HG03025 (cell line): ENCODE results near the gene ILKAP.

Experiments used
- ATAC-seq: cut with Tn5 transposase; IDR thresholded peaks from one replicate; pipeline ENCODE4 v1.9.1; 2021; ENCODE audit warnings: mild to moderate bottlenecking, moderate library complexity; ENCODE audit not compliant: unreplicated experiment, low FRiP score

ILKAP gene

DNA sequence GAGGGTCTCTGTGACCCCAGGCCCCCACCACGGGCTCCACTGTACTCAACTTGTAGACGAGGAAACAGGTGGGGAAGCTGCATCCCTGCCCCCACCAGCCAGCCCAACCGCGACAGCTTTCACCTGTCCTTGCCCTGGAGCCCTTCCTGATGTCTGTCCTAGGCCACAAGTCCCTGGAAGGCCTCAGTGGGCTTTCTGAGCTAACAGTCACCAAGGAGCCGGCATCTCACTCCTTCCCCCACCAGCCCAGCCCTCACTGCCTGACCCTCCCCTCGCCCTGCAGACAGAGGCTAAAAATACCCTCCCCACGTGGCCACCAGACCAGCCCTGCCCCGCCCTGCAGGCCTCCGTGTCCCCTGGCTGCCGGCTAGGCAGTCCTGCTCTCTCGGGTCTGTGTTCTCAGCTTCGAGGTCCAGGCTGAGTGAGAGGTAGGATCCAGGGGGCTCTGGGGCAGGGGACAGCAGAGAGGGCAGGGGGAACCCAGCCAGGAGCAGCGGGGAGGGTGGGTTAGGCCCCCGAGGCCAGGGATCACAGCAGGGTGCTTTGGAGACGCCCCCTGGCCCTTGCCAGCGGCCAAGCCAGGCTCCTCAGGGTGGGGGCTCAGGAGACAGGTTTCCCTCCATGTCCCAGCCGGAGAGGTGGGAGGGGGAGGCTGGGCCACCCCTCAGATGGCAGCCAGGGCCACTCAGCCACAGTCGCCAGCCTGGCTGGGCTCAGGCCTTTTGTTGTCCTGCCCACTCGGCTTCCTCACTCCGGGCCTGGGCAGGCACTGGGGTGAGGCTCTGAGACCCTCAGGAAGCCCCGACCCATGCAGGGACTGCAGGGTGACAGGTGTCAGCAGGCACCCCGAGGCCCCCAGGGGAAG, 64.9 kb downstream of the ILKAP start, which contains the start of gene KLHL30:
Gene KLHL30 (plus strand): TSS at position 338 of the 865 bp plus-strand sequence. CDS start 2,087 bp downstream, outside the sequence.
- no peak for ATAC-seq

DNA sequence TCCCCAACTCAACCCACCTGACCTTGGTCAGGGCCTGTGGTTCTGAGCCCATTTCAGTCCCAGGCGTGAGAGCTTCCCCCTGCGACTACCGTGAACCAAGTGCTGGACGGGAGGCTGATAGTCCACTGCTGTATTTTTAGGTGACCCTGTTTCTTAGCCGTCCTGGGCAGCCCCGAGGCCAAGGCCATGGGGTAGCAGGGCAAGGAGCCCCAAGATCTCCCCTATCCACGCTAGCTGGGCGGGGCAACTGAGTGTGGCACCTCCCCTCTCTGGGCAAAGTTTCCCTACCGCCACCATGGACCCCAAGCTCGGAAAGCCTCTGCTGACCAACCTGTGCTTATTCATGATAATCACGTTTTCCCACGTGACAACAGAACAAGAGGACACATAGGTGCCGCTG, 65.6 kb downstream of the ILKAP start:
- ATAC-seq, result no peak

DNA sequence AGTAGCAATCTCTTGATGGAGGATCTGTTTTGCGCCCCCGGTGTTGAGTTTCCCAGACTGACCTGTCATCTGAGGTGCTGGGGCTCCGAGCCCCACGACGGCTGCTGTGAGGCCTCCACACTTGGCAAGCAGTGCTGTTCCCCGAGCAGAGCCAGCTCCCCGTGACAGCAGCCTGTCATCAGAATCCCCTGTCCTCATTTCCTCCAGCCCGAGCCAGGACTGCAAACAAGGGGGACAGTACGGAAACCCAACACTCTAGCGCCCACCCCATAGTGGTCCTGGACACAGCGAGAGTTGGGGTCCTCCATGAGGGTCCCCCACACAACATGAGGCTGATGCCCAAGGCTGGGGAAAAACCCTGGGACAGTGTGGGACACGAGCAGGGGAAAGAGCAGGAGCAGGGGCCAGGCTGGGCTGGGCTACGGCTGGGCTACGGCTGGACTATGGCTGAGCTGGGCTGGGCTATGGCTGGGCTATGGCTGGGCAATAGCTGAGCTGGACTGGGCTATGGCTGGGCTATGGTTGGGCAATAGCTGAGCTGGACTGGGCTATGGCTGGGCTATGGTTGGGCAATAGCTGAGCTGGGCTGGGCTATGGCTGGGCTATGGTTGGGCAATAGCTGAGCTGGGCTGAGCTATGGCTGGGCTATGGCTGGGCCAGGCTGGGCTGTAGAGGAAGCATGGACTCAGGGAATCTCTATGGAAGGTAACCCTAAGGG, 66.5 kb downstream of the ILKAP start:
- no peak for ATAC-seq

DNA sequence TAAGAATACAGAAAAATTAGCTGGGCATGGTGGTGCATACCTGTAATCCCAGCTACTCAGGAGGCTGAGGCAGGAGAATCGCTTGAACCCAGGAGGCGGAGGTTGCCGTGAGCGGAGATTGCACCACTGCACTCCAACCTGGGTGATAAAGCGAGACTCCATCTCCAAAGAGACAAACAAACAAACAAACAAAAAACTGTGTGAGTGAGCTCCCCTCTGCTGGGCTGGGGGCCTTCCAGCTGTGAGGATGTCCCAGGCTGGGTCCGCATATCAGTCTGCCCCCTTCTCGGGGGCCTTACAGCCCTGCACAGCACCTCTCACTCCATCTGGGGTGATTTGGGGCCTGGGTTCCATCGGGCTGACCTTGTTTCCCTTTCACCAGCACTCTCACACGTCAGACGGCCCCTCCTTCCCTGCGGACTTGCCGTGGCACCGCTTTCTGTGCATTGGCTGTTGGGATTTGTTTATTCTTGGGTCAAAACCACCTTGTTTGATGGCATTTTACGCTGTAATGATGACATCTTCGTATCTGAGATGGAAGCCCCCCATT, 67.8 kb downstream of the ILKAP start:
- ATAC-seq, result no peak

DNA sequence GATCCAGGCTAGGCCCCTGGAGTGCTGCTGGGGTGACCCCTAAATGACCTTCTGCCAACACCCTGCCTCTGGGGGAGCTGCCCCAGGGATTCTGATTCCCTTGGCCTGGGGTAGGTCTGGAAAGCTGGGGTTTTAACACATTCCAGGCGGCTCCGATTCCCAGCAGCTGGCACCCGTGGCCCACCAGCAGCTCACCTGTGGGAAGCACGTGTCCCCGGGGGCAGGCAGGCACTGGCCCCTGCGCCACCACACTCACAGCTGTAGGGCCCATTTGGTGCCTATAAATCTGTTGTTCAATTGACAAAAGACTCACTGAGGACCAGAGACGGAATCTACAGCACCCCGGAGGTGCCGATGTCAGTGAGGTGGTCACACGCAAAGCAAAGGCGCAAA, 69.1 kb downstream of the ILKAP start:
- no peak for ATAC-seq

DNA sequence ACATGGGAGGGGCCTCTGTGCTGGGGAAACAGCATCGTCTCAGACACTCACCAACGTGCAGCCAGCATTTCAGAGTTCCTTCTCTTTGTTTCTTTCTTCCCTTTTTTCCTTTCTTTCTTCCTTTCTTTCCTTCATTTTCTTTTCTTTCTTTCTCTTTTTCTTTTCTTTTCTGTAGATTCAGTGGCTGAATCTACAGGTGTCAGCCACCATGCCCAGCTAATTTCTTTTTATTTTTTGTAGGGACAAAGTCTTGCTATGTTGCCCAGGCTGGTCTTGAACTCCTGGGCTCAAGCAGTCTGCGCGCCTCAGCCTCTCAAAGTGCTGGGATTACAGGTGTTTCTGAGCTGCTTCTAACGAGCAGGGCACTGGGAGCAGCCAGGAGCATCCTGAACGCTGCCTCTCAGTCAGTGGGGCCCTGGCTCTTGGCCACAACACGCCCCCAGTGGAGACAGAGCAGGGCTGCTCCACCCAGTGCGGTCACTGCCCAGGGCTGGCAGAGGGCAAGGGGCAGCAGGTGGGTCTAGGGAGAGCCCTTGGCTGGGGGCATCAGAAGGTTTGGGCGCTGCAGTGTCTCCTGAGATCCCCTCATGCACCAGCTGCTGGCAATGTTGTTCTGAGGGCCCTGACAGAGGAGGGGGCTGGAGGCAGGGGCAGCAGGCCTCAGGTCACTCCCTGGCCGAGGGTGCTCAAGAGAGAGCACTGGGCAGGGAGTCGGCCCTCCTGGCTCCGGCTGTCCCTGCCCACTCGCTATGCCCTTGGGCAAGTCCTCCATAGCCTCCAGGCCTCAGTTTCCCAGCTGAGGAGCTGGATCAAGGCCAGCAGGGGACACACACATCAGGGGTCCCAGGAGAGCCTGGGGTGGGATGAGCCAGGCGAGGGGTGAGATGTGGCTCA, 69.7 kb downstream of the ILKAP start:
- ATAC-seq, result no peak

DNA sequence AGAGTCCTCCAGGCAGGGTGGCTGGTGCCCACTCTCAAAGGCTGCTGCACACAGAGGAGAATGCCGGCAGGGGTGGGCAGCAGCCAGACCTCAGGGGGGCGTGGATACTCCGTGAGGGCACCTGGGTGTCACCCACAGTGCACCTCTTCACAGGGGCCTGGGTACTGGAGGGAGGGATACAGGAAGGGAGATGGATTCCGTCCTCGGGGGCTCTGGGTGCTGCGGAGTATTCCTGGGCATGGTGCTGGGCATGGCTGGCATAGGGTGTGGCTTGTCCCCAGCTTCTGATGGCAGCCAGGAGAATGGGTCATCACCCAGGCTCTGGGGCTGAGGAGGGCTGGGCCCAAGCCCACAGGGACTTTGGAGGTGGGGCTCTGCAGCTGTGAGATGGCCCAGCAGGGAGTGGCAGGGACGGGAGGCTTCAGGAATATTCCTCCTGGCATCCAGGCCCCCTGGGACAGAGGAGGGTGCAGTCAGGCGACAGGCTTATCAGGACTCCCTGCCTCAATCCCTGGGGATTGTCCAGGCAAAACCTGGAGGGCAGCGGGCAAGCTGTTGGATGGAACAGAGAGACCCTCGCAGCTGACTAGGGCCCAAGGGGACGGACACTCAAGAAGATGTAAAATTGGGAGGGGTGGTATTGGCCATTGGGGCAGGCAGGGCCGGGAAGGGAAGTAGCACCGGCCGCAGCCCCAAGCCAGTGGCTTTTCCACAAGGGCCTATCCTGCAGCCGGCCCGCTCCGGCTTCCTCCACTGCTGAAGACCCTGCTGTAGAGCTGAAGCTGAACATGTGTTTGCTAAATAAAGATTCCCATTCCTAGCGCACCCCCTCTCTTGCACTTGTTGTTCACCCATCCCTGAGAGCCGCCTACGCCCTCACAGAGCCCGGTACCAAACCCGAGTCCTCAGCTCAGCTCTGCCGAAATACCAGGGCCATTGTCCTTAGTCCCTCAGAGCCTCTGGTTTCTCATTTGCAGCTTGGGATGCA, 70.7 kb downstream of the ILKAP start:
- no peak for ATAC-seq

DNA sequence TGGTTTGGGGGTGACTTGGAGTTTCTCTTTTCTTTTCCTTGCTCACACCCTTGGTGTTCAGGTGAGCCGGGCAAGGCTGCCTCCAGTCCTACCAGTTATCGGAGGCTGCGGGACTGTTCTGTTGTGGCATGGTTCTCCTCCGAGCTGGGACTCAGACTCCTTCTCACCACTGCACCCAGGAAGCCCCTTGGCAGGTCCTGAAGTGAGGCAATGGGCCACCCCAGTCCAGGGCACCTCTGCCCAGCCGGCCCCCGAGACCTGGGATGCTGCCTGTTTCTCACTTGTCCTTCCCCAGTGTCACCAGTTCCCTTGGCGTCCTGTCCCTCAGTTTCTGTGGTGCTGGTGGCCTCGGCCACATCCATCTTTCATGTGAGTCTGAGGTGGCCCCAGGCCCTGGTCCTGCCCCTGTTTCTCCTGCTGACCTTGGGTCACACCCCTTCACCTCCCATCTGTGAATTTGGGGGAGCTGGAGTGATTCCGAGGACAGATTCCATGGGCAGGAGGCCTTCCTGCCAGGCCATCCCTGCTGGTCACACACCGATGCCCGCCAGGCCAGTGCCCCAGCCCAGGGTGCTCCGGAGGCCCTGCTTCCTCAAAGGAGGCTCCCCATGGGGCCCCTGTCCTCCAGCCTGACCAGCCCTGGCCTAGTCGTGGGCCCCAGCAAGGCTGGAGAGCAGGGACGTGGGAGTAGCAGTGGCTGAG, 71.6 kb downstream of the ILKAP start:
- ATAC-seq, result no peak

DNA sequence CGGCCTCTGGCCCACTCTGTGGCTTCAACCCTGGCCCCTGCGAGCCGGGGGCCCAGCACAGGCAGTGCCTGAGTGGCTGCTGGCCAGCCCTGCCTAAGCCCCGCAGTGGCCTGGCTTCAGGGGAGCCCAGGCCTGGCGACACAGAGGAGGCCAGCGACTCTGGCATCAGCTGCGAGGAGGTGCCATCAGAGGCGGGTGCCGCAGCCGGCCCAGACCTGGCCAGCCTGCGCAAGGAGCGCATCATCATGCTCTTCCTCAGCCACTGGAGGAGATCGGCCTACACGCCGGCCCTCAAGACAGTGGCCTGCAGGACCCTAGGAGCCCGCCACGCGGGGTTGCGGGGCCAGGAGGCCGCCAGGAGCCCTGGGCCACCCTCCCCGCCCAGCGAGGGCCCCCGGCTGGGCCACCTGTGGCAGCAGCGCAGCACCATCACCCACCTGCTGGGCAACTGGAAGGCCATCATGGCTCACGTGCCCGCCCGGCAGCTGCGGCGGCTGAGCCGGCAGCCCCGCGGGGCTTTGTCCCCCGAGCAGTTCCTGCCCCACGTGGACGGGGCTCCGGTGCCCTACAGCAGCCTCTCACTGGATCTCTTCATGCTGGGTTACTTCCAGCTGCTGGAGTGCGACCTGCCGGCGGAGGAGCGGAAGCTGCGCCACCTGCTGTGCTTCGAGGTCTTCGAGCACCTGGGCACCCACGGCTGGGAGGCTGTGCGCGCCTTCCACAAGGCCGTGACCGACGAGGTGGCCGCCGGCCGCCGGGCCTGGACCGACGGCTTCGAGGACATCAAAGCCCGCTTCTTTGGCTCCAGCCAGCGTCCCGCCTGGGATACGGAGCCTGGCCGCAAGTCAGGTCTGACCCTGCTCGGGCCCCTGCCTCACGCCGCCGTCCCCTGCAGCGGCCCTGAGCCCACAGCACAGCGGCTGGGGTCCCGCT, 72.5 kb downstream of the ILKAP start:
- no peak for ATAC-seq

DNA sequence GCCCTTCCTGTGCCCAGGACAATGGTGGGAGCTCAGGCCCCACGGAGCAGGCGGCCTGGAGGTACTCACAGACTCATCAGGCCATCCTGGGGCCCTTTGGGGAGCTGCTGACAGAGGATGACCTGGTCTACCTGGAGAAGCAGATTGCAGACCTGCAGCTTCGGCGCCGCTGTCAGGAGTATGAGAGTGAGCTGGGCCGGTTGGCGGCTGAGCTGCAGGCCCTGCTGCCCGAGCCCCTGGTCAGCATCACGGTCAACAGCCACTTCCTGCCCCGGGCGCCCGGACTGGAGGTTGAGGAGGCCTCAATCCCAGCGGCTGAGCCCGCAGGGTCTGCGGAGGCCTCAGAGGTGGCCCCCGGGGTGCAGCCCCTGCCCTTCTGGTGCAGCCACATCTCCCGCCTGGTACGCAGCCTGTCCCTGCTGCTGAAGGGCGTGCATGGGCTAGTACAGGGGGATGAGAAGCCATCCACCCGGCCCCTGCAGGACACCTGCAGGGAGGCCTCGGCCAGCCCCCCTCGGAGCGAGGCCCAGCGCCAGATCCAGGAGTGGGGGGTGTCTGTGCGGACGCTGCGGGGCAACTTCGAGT, 73.3 kb downstream of the ILKAP start:
- no peak for ATAC-seq

DNA sequence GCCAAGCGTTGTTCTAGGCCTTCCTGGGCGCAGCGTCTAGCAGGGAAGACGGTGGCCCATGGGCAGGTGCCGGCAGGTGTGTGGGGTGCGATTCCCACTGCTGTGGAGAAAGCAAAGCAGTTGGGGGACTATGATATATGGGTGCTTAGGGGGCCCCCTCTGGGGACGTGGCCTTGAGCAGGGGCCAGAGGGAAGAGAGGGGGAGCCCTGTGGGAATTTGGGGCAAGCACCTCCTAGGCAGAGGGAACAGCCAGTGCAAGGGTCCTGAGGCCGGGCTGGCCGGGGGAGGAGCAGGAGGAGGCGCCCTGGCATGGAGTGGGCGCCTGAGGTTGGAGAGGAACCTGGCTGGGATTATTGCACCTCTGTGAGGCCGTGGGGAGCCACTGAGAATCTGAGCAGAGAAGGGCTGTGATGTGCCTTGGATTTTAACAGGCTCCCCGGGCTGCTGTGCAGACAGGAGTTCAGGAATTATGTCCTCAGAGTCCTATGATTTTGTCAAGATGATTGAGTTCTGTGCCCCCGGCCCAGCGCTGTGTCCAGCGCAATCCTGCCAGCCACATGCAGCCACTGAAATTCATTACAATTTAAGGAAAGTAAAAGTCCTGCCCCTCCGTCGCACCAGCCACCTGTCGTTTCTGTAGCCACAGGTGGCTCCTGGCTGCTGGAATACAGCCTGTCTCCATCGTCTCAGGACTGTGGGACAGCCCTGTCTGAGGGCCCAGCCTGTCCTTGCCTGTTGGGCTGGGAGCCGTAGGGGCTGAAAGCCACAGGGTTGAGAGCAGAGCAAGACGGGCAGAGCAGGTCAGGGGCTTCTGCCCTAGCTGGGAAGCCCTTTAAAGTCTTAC, 74.1 kb downstream of the ILKAP start:
- ATAC-seq, result no peak

DNA sequence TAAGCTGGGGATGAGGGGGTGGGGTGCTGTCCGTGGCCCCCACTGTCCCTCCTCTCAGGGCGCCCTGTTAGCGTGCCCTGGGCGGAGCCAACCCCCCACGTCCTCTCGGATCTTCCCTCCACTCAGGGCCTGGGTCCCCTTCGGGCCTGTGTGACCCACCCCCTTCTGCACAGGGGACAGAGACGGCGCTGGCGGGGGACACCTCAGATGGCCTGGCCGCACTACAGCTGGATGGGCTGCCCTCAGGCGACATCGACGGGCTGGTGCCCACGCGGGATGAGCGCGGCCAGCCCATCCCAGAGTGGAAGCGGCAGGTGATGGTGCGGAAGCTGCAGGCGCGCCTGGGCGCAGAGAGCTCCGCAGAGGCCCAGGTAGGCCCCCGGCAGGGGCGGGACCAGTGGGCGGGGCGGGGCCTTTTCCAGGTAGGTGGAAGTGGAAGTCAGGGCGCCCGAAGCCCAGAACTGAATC, 74.9 kb downstream of the ILKAP start:
- no peak for ATAC-seq

DNA sequence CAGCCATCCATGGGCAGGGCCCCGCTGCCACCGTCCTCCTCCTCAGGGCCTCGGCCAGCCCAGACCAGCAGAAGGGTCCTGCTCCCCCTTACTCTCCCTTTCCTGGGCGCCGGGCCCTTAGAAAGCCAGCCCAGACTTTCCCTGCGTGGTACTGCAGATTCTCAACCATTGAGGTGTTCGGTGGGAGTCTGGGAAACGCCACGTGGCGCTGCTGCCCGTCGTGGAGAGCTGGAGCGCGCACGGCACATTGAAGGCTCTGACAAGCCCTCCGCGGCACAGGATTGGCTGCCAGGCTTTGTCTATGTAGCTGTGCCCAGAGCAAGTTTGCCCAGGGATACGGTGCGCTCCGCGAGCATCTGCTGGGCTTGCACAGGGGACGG, 75.4 kb downstream of the ILKAP start:
- no peak for ATAC-seq

DNA sequence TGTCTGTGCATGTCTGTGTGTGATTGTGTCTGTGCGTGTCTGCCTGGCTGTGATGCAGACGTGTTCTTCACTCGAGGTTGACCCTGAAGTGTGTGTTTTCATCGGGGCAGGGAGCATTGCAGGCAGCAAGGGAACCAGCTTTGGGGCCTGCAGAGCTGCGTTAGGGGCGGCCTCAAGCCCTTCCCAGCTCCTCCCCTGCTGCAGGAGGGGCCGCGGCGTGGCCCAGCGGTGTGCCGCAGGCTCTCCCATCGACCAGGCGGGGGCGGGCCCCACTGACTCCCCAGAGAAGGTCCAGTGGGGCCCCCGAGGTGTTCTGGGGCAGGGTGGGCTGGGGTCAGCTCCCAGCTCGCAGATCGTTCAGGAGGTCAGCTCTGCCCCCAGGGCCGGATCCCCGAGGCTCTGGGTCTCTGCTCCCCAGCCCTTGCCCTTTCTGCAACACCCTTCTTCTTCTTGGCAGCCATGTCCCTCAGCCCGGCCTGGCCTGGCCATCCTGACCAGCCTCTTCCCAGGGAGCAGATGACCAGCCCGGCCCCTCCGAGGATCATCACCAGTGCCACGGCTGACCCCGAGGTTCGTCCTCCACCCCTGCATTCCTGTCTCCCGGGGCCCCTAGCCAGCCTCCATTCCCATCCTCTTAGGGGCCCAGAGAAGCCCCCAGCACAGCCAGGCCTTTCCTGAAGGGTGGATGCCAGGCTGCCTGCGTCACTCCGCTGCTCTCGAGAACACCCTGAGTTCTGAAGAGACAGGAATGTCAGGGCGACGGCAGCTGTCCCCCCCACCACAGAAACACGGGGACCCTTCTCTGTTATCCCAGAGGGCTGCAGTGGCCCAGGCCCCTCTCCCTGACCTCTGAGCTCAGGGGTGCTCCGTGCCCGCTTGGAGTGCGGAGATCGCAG, 76.1 kb downstream of the ILKAP start:
- ATAC-seq, result no peak

DNA sequence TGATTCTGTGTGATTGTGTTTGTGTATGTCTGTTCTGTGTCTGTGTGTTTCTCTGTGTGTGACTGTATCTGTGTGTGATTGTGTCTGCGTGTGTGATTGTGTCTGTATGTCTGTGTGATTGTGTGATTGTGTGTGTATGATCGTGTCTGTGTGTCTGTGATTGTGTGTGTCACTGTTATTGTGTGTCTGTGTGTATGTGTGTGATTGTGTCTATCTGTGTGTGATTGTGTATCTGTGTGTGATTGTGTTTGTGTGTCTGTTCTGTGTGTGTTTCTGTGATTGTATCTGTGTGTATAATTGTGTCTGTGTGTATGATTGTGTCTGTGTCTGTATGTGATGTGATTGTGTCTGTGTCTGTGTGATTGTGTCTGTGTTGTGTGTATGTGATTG, 76.7 kb downstream of the ILKAP start:
- ATAC-seq, result no peak
